Mucosa of descending colon (tissue), 3 donors: ENCODE measurements around the gene IL7R. TPM values are rescaled to one million over a fixed set of nuclear protein-coding genes. Genes with fewer than 3 reads are reported as not detected.
A peak's percentile ranks its signal among the peaks of the same experiment; 100 is the strongest.

Experiments
- ATAC-seq: fragments of 200-7000 bp; cut with Tn5 transposase; one replicate; pipeline ENCODE4 v1.9.1; 2020; ENCODE audit warnings: mild to moderate bottlenecking, moderate library complexity
- DNase-seq, 3 donors: peaks; one replicate each; pipeline ENCODE4 v3.0.0-alpha.2; 2020
- H3K36me3 ChIP-seq: fragments of 200-600 bp; one replicate; pipeline ENCODE4 v1.8.0; 2021; ENCODE audit warnings: low read depth, mild to moderate bottlenecking
- H3K4me1 ChIP-seq: fragments of 200-600 bp; one replicate; pipeline ENCODE4 v1.8.0; 2021; ENCODE audit warnings: low read depth, mild to moderate bottlenecking
- H3K4me3 ChIP-seq: fragments of 200-600 bp; one replicate; pipeline ENCODE4 v1.8.0; 2021; ENCODE audit warnings: mild to moderate bottlenecking
- H3K9me3 ChIP-seq: fragments of 200-600 bp; one replicate; pipeline ENCODE4 v1.8.0; 2021; ENCODE audit warnings: mild to moderate bottlenecking
- intact Hi-C, 2 donors: fragments of 100-400 bp; cut with DNase I in 1 of 2; cut with micrococcal nuclease in 1 of 2; formaldehyde crosslinking; loops; one replicate each; pipeline versions ENCODE4 v1.11.0 to v1.11.1; 2022; cut with DNase I, micrococcal nuclease
- total RNA-seq, 3 donors: library from RNA; stranded (reverse); fragmentation: NEBNext Ultra II Directional in 2 of 3; extraction: Animal tissue kit (Norgen Biotek cat#: 25700) in 2 of 3; gene quantifications; one replicate each; pipeline versions ENCODE4 v1.2.1 to v1.2.4, GENCODE V29; 2021 to 2023
- TF ChIP-seq, protein P1 (sequence below): fragments of 200-600 bp; IDR thresholded peaks from one replicate; pipeline ENCODE4 v1.8.0; 2022; ENCODE audit warnings: antibody characterized with exemption, mild to moderate bottlenecking
- donor health status: DM: no; HTN: no; CAD: no; lungs with moderate emphysema.
- donor health status: DM: no; HTN: no; CAD: no.
- donor health status: DM: no; HTN: yes; CAD: no.

The IL7R gene
- total RNA-seq, 3 donors from 2014 or later = 6.6 to 16.9 (median 10.4) TPM

DNA sequence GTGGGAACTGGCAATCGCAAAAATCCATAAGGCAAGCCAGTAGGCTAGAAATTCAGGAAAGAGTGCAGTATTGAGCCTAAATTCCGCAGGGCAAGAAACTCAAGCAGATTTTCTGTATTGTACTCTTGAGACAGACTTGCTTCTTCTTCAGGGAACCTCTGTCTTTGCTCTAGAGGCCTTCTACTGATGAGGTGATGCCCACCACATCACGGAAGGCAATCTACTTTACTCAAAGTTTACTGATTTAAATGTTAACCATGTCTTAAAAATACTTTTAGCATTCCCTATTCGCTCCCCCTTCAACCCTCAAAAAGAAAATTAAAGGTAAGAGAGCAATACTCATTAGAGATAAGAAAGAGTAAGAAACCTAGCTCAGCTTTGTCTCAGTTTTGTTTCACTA lies 11.3 kb downstream of the IL7R start:
- no peaks in the 10 kb centered on the region for H3K4me1 ChIP-seq
- no peaks in the 10 kb centered on the region for H3K9me3 ChIP-seq
- intact Hi-C loops = no loop called here
- ATAC-seq (no peak), DNase-seq (no peak)
- TF ChIP-seq, protein P1, sequence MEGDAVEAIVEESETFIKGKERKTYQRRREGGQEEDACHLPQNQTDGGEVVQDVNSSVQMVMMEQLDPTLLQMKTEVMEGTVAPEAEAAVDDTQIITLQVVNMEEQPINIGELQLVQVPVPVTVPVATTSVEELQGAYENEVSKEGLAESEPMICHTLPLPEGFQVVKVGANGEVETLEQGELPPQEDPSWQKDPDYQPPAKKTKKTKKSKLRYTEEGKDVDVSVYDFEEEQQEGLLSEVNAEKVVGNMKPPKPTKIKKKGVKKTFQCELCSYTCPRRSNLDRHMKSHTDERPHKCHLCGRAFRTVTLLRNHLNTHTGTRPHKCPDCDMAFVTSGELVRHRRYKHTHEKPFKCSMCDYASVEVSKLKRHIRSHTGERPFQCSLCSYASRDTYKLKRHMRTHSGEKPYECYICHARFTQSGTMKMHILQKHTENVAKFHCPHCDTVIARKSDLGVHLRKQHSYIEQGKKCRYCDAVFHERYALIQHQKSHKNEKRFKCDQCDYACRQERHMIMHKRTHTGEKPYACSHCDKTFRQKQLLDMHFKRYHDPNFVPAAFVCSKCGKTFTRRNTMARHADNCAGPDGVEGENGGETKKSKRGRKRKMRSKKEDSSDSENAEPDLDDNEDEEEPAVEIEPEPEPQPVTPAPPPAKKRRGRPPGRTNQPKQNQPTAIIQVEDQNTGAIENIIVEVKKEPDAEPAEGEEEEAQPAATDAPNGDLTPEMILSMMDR = no peak
- H3K4me3 ChIP-seq = no peak overlapping the region
- H3K36me3 ChIP-seq = no peaks in the 10 kb centered on the region

DNA sequence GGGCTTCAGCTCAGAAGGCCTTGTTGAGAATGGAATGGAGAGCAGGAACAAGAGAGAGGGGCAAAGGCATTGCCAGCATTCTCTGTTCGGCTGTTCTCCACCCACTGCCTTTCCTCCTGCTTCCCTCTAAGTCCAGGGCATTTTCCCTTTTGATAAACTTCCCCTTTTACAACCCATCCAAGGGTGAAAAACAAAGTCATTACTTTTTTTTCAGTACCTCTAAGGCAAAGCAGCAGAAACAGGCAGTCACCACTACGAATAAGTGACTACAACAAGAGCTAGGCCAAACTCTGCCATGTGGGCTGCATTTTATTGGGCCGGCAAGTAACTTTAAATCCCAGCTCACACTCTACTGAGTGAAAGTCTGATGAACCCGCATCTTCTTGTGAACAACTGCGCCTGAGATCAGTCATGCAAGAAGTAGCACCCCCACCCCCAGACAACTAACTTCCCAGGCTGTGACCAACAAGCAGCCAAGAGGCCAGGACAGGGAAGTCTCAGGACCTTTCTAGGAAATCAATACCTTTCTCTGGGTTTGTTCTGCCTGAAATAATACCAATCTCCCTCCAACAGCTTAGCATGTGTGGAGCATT lies 13.1 kb downstream of the IL7R start:
- ATAC-seq (no peak), DNase-seq (no peak)
- intact Hi-C loops = no loop called here
- no peaks in the 10 kb centered on the region for H3K36me3 ChIP-seq
- no peaks in the 10 kb centered on the region for H3K9me3 ChIP-seq
- TF ChIP-seq, protein P1 = no peak
- H3K4me1 ChIP-seq = no peaks in the 10 kb centered on the region
- no peak overlapping the region for H3K4me3 ChIP-seq

DNA sequence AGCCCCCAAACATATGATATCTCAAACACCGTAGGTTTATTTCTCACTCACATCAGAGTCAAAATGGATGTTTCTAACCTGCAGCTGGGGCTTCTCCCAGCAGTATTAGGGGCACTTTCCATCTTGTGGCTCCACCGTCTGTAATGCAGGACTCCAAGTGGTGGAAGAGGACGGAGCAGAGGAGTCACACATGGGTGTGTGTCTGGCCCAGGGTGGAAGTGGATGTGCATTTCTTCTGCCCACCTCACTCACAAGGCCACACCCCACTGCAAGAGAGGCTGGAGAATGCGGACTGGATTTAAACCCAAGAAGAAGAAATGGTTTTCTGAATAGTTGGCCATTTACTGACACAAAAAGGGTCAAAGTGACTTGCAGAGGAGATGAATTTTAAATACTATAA lies 13.9 kb downstream of the IL7R start:
- H3K36me3 ChIP-seq = no peaks in the 10 kb centered on the region
- no peaks in the 10 kb centered on the region for H3K4me1 ChIP-seq
- no peak overlapping the region for H3K4me3 ChIP-seq
- no peak for ATAC-seq
- intact Hi-C loops = no loop called here
- no peak for DNase-seq
- H3K9me3 ChIP-seq = no peaks in the 10 kb centered on the region
- TF ChIP-seq, protein P1 = no peak

DNA sequence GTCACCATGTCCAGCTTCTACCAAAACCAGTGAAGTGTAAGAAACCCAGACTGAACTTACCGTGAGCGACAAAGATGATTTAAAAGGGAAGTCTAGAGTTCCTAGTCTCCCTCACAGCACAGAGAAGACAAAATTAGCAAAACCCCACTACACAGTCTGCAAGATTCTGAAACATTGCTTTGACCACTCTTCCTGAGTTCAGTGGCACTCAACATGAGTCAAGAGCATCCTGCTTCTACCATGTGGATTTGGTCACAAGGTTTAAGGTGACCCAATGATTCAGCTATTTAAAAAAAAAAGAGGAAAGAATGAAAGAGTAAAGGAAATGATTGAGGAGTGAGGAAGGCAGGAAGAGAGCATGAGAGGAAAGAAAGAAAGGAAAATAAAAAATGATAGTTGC lies 19.8 kb downstream of the IL7R start:
- Histone ChIP-seq H3K9me3 (no peaks in the 10 kb centered on the region), H3K4me3 (no peak overlapping the region), H3K36me3 (no peaks in the 10 kb centered on the region), H3K4me1 (no peaks in the 10 kb centered on the region)
- DNase-seq (no peak), ATAC-seq (no peak)
- TF ChIP-seq, protein P1 = no peak
- intact Hi-C loops = no loop called here

DNA sequence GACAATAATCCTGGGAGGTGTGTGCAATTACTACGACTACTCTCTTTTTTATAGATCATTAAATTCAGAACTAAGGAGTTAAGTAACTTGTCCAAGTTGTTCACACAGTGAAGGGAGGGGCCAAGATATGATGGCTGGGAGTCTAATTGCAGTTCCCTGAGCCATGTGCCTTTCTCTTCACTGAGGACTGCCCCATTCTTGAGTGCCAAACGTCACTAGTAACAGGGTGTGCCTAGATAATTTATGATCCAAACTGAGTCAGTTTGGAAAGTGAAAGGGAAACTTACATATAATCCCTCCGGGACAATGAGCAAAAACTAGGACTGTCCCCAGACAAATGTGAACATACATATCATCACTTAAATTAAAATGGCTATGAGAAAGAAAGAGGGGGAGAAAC lies 20.2 kb downstream of the IL7R start:
- H3K36me3 ChIP-seq = no peaks in the 10 kb centered on the region
- DNase-seq = no peak

More for the DNA sequence above, 20.2 kb downstream of the IL7R start:
- Histone ChIP-seq H3K4me3 (no peak overlapping the region), H3K9me3 (no peaks in the 10 kb centered on the region), H3K4me1 (no peaks in the 10 kb centered on the region)
- intact Hi-C loops = no loop called here
- TF ChIP-seq, protein P1 = no peak
- peak; percentile 89 for ATAC-seq
